MV-4-11 (cell line): Measurements from ENCODE around the gene FAAP100.
"Not testable (repeated sequence)": the region's sequence is repeated elsewhere in the genome, so short reads cannot be mapped to it uniquely, and the experiment has no call there.

ENCODE experiments used
- DNase-seq: peaks from one replicate; lab custom pipeline; 2025; lab: John Stamatoyannopoulos, UW

FAAP100 gene, protein sequence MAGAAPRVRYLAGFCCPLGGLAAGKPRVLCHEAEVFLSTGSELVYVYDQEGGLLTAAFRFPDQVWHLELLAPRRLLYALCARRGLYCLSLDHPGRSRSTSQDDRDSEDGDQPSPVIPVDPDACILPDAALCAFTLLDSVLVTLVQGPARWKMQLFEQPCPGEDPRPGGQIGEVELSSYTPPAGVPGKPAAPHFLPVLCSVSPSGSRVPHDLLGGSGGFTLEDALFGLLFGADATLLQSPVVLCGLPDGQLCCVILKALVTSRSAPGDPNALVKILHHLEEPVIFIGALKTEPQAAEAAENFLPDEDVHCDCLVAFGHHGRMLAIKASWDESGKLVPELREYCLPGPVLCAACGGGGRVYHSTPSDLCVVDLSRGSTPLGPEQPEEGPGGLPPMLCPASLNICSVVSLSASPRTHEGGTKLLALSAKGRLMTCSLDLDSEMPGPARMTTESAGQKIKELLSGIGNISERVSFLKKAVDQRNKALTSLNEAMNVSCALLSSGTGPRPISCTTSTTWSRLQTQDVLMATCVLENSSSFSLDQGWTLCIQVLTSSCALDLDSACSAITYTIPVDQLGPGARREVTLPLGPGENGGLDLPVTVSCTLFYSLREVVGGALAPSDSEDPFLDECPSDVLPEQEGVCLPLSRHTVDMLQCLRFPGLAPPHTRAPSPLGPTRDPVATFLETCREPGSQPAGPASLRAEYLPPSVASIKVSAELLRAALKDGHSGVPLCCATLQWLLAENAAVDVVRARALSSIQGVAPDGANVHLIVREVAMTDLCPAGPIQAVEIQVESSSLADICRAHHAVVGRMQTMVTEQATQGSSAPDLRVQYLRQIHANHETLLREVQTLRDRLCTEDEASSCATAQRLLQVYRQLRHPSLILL

DNA sequence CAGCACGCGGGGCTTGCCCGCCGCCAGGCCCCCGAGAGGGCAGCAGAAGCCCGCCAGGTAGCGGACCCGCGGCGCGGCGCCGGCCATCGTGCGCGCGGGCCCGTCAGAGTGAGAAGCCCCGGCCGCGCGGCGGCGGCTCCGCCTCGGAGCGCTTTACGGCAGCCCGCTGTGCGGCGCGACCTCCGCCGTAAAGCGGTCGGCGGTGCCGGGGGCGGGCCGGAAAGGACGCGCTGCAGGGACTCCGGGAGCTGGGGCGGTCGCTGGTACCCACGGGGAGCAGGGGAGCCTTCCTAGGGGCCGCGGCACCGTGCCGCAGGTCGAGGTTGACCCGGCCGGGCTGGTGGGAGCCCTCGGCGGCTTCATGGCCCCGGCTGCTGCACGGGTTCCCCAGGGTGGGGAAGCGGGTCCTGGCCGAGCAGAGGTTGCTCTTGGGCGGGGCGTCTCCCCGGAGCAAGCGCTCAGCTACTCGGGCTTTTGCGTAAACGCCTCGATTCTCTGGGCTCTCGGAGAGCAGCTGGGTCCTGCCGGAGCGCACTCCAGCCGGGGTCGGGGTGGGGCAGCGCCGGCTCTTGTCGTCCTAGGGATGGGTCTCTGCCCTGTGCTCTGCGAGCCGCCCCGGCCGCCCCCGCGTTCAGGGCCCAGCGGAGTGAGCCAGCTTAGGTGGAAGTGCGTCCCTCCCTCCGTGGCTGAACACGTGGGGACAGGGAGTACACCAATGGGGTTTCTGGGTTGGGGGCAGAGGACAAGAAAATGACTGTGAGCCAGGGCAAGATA is at the start of gene FAAP100:
Gene FAAP100 (minus strand): TSS at position 110 of the 774 bp plus-strand sequence. CDS start 23 bp downstream, at position 87.
- DNase-seq = peak; percentile 68

- DNase-seq = peak; percentile 72
These were observed 49.5 kb upstream of the FAAP100 start for GRCh38 chr17:81601525-81602120.

GRCh38 chr17:81599719-81600486 is 47.8 kb upstream of the FAAP100 start:
- DNase-seq = no peak

- no peak for DNase-seq
These were observed 41.1 kb upstream of the FAAP100 start for GRCh38 chr17:81593105-81593871.

- no peak for DNase-seq
These were observed 39.8 kb upstream of the FAAP100 start for GRCh38 chr17:81591971-81592370.

GRCh38 chr17:81590121-81590520 is 38.0 kb upstream of the FAAP100 start:
- DNase-seq = no peak

DNA sequence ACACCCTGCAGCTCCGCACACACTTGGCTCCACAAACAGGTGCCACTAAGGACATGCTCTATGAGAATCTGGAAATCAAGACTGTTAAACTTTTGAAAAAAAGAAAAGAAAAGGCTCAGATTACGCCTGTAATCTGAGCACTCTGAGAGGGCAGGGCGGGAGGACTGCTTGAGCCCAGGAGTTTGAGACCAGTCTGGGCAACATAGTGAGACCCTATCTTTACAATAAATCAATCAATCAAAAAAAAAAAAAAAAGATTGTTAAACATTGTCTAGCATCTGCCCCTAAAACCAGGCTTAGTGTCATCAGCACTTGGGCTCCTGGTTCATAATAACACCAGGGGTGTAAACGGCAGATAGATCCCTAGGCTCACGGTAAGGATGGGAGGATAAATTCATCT is 37.5 kb upstream of the FAAP100 start:
- no peak for DNase-seq

DNA sequence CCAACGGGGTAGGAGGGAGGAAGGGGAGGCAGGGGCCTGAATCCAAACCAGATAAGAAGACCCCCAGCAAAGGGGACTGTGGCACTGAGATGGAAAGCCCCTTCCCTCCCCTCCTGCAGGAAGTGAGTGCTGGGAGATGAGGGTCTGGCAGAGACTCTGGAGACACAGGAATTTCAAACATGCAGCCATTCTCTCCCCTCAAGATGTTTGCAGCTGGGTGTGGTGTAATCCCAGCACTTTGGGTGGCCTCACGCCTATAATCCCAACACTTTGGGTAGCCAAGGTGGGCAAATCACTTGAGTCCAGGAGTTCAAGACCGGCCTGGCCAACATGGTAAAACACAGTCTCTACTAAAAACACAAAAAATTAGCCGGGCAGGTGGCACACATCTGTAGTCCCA is 33.9 kb upstream of the FAAP100 start:
- DNase-seq = no peak

DNA sequence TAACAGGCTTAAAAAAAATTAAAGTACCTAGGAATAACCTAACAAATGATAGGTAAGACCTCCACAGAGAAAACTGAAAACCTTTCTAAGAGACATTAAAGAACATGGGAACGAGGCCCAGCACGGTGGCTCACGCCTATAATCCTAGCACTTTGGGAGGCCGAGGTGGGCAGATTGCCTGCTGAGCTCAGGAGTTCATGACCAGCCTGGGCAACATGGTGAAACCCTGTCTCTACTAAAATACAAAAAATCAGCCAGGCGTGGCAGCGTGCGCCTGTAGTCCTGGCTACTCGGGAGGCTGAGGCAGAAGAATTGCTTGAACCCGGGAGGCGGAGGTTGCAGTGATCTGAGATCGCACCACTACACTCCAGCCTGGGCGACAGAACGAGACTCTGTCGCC is 32.6 kb upstream of the FAAP100 start:
- DNase-seq = not testable (repeated sequence)

- DNase-seq = no peak
These were observed 31.6 kb upstream of the FAAP100 start for GRCh38 chr17:81583589-81584342.

DNA sequence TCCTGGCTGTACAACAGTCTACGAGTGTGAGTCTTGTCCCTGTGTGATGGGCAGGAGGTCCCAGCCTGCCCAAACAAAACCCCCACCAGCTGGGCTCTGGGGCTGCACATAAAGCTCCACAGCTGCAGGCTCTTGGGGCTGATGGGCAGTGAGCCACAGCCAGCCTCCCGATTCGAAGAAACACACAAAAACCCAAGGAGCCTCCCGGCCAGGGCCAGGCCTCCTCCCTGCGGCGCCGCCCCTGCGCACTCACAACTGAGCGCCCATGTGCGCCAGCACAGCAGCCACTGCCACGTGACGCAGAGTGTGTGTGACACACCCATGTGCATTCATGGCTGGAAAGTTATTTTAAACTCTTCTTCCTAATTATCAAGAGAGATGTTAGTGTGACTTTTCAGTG is 30.6 kb upstream of the FAAP100 start:
- no peak for DNase-seq

DNA sequence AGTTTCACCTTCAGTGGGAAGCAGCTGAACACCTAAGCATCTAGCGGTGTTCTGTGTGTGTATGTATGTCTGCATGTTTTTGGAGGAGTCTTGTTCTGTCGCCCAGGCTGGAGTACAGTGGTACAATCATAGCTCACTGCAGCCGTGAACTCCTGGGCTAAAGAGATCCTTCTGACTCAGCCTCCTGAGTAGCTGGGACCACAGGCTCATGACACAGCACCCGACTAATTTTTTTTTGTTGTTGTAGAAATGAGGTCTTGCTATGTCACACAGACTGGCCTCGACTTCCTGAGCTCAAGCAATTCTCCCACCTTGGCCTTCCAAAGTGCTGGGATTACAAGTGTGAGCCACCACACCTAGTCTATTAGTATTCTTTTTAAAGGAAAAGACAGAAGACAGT is 30.2 kb upstream of the FAAP100 start:
- no peak for DNase-seq

GRCh38 chr17:81581758-81582157 is 29.6 kb upstream of the FAAP100 start:
- DNase-seq = no peak

GRCh38 chr17:81580481-81580880 is 28.3 kb upstream of the FAAP100 start:
- DNase-seq = no peak

DNA sequence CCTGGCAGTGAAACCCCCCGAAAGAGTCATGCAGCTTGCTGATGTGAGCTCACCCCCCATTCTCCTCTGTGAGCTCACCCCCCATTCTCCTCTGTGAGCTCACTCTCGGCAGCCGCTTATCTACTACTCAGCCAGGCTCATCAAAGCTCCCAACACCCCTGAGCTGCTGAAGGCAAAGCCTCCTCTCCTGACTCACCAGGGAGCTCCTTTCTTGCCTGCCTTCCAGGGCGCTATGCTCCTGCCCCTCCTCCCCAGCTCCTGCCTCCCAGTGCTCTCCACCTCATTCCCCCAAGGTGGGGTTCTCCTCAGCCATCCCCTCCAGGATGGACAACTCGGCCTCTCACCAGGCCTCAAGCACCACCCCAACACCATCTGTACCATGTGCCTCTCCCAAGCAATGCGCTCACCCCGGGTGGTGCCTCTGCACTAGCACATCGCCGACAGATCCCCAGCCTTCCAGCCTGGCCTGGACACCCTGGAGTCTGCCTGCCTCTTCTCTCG is 27.7 kb upstream of the FAAP100 start:
- DNase-seq = no peak

GRCh38 chr17:81579298-81579697 is 27.1 kb upstream of the FAAP100 start:
- no peak for DNase-seq

GRCh38 chr17:81578561-81579225 is 26.5 kb upstream of the FAAP100 start:
- DNase-seq = no peak

DNA sequence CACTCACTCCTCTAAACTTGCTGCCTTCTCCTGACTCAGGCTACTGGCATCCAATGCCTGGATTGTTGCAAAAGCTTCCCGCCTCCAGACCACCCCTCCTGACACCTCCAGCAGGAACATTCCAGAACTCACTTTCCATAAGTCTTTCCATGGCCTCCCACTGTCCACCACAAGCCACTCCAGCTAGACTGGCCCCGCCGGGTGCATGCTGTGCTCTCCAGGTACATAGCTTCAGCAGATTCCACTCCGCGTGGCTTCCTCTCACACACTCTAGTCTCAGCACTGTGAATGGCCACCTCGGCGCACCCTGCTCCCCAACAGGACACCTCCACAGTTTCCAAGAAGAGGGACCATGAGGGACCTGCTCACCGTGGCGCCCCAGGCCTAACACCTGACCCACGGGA is 25.9 kb upstream of the FAAP100 start:
- DNase-seq = no peak
